Loucy (cell line): ENCODE results near the gene FARS2.

Experiments
- H2AFZ ChIP-seq: fragments of 200-600 bp; sonication (generic); 2 replicates; pipeline ENCODE4 v1.6.0; 2016; ENCODE audit warnings: antibody characterized with exemption, mild to moderate bottlenecking, low read length, moderate library complexity
- H3F3A ChIP-seq: fragments of 200-600 bp; 2 replicates; pipeline ENCODE4 v1.6.0; 2016; ENCODE audit warnings: antibody characterized with exemption, low read depth, mild to moderate bottlenecking
- H3K27me3 ChIP-seq: fragments of 200-600 bp; sonication (generic); 2 replicates; pipeline ENCODE4 v1.6.1; 2014; ENCODE audit warnings: low read length, mild to moderate bottlenecking; ENCODE audit not compliant: insufficient read depth, poor library complexity, severe bottlenecking
- H3K36me3 ChIP-seq: fragments of 200-600 bp; sonication (generic); 2 replicates; pipeline ENCODE4 v1.6.1; 2016; ENCODE audit warnings: low read length; ENCODE audit not compliant: insufficient read depth
- H3K4me1 ChIP-seq: fragments of 200-600 bp; sonication (generic); 2 replicates; pipeline ENCODE4 v1.5.1; 2014; ENCODE audit warnings: low read length, mild to moderate bottlenecking; ENCODE audit not compliant: insufficient read depth, poor library complexity, severe bottlenecking
- H3K4me2 ChIP-seq: fragments of 200-600 bp; sonication (generic); 2 replicates; pipeline ENCODE4 v1.6.0; 2014; ENCODE audit warnings: antibody characterized with exemption, low read length, low read depth, mild to moderate bottlenecking; ENCODE audit not compliant: poor library complexity, severe bottlenecking
- H3K4me3 ChIP-seq: fragments of 200-600 bp; sonication (generic); 2 replicates; pipeline ENCODE4 v1.5.1; 2014; ENCODE audit warnings: low read length, mild to moderate bottlenecking, mixed read lengths; ENCODE audit not compliant: poor library complexity, severe bottlenecking
- H3K79me2 ChIP-seq: fragments of 200-600 bp; sonication (generic); 2 replicates; pipeline ENCODE4 v1.6.1; 2014; ENCODE audit warnings: low read length; ENCODE audit not compliant: insufficient read depth
- H3K9ac ChIP-seq: fragments of 200-600 bp; sonication (generic); 2 replicates; pipeline ENCODE4 v1.6.0; 2014; ENCODE audit warnings: mild to moderate bottlenecking, low read depth, low read length, moderate library complexity; ENCODE audit not compliant: poor library complexity, severe bottlenecking
- H3K9me2 ChIP-seq: fragments of 200-600 bp; sonication (generic); replicated peaks from 2 replicates; pipeline ENCODE4 v1.6.1; 2016; ENCODE audit warnings: low read depth, low read length, mixed read lengths
- H3K9me3 ChIP-seq: fragments of 200-600 bp; sonication (generic); 2 replicates; pipeline ENCODE4 v1.6.1; 2014; ENCODE audit warnings: mild to moderate bottlenecking, antibody characterized with exemption, low read length, low read depth; ENCODE audit not compliant: insufficient read depth
- H4K20me1 ChIP-seq: fragments of 200-600 bp; sonication (generic); 2 replicates; pipeline ENCODE4 v1.6.0; 2014; ENCODE audit warnings: antibody characterized with exemption, low read length, mild to moderate bottlenecking; ENCODE audit not compliant: insufficient read depth, poor library complexity, severe bottlenecking
- EZH2phosphoT487 ChIP-seq: fragments of 200-600 bp; IDR thresholded peaks from 2 replicates; pipeline ENCODE4 v1.6.1; 2018; ENCODE audit warnings: antibody characterized with exemption, mild to moderate bottlenecking, moderate library complexity, borderline replicate concordance
- TF ChIP-seq, protein P1 (sequence below): fragments of 200-600 bp; sonication (generic); conservative IDR thresholded peaks from 2 replicates; pipeline ENCODE4 v1.5.1; 2014; ENCODE audit warnings: mild to moderate bottlenecking, antibody characterized with exemption, low read length

Gene FARS2

GRCh38 chr6:5605937-5606336, 344.6 kb downstream of the FARS2 start:
- no peak overlapping the region for H3K4me2 ChIP-seq
- H3K9me3 ChIP-seq, result no peaks in the 10 kb centered on the region
- H3K27me3 ChIP-seq, result no peaks in the 10 kb centered on the region
- no peak overlapping the region for H3K9ac ChIP-seq
- H4K20me1 ChIP-seq, result no peaks in the 10 kb centered on the region
- no peaks in the 10 kb centered on the region for H3K79me2 ChIP-seq
- no peak for TF ChIP-seq EZH2phosphoT487
- TF ChIP-seq, protein P1, sequence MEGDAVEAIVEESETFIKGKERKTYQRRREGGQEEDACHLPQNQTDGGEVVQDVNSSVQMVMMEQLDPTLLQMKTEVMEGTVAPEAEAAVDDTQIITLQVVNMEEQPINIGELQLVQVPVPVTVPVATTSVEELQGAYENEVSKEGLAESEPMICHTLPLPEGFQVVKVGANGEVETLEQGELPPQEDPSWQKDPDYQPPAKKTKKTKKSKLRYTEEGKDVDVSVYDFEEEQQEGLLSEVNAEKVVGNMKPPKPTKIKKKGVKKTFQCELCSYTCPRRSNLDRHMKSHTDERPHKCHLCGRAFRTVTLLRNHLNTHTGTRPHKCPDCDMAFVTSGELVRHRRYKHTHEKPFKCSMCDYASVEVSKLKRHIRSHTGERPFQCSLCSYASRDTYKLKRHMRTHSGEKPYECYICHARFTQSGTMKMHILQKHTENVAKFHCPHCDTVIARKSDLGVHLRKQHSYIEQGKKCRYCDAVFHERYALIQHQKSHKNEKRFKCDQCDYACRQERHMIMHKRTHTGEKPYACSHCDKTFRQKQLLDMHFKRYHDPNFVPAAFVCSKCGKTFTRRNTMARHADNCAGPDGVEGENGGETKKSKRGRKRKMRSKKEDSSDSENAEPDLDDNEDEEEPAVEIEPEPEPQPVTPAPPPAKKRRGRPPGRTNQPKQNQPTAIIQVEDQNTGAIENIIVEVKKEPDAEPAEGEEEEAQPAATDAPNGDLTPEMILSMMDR, result no peak
- H3K36me3 ChIP-seq, result no peaks in the 10 kb centered on the region
- H3K9me2 ChIP-seq, result no peaks in the 10 kb centered on the region
- no peaks in the 10 kb centered on the region for H3F3A ChIP-seq
- H2AFZ ChIP-seq, result no peak overlapping the region
- H3K4me3 ChIP-seq, result no peak overlapping the region
- no peaks in the 10 kb centered on the region for H3K4me1 ChIP-seq

GRCh38 chr6:5606546-5606945, 345.2 kb downstream of the FARS2 start:
- H3K36me3 ChIP-seq, result no peaks in the 10 kb centered on the region
- H3K4me1 ChIP-seq, result no peaks in the 10 kb centered on the region
- no peak overlapping the region for H3K4me2 ChIP-seq
- H3K9ac ChIP-seq, result no peak overlapping the region
- no peaks in the 10 kb centered on the region for H3K79me2 ChIP-seq
- H3K9me3 ChIP-seq, result no peaks in the 10 kb centered on the region
- no peak overlapping the region for H3K4me3 ChIP-seq
- TF ChIP-seq EZH2phosphoT487, result no peak
- H3K9me2 ChIP-seq, result no peaks in the 10 kb centered on the region
- H4K20me1 ChIP-seq, result no peaks in the 10 kb centered on the region
- H2AFZ ChIP-seq, result no peak overlapping the region
- no peaks in the 10 kb centered on the region for H3F3A ChIP-seq
- H3K27me3 ChIP-seq, result no peaks in the 10 kb centered on the region

GRCh38 chr6:5610640-5611039, 349.3 kb downstream of the FARS2 start:
- Histone ChIP-seq H3K36me3 (no peaks in the 10 kb centered on the region), H3K9me2 (no peaks in the 10 kb centered on the region), H3K9ac (no peak overlapping the region), H4K20me1 (no peaks in the 10 kb centered on the region), H3K4me1 (no peaks in the 10 kb centered on the region), H3K79me2 (no peaks in the 10 kb centered on the region), H3K27me3 (no peaks in the 10 kb centered on the region), H2AFZ (no peak overlapping the region), H3K4me2 (no peak overlapping the region), H3K9me3 (no peaks in the 10 kb centered on the region), H3F3A (no peaks in the 10 kb centered on the region), H3K4me3 (no peak overlapping the region)
- TF ChIP-seq, protein P1, result no peak
- no peak for TF ChIP-seq EZH2phosphoT487

DNA sequence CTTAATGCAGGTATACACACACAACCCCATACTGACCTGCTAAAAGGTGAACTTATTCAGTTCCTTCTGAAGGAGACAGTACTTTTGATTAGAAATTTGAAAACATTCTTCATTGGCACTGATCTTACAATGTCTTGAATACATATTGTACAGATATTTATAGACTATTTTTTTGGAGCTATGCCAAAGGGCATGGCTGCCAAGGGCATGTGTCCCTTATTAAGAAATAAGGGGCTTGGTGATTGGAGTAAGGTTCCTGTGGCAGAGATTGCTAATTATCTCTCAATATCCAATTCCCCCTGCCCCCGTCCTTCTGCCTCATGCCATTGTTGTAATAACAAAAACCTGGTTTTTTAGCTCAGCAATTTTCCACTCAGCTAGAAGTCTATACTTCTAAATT, 355.9 kb downstream of the FARS2 start:
- Histone ChIP-seq H3K79me2 (no peaks in the 10 kb centered on the region), H4K20me1 (no peaks in the 10 kb centered on the region), H3K9me3 (no peaks in the 10 kb centered on the region), H3K4me1 (peaks cover 7% of the 10 kb centered on the region), H3K36me3 (no peaks in the 10 kb centered on the region), H3K4me3 (no peak overlapping the region), H2AFZ (no peak overlapping the region), H3K9ac (no peak overlapping the region), H3K4me2 (no peak overlapping the region), H3F3A (no peaks in the 10 kb centered on the region), H3K9me2 (no peaks in the 10 kb centered on the region), H3K27me3 (no peaks in the 10 kb centered on the region)
- no peak for TF ChIP-seq EZH2phosphoT487
- TF ChIP-seq, protein P1, result no peak
